Erythroblast (primary cell): Measurements from ENCODE around the gene KRT12.

Experiments
- GATA1 ChIP-seq: IDR thresholded peaks from 2 replicates; pipeline ENCODE4 v1.6.1; 2011; ENCODE audit warnings: low read depth, mild to moderate bottlenecking, control low read depth, low read length, moderate library complexity
- POLR2A ChIP-seq: IDR thresholded peaks from 2 replicates; pipeline ENCODE4 v1.6.1; 2011; ENCODE audit warnings: mild to moderate bottlenecking, low read length

DNA sequence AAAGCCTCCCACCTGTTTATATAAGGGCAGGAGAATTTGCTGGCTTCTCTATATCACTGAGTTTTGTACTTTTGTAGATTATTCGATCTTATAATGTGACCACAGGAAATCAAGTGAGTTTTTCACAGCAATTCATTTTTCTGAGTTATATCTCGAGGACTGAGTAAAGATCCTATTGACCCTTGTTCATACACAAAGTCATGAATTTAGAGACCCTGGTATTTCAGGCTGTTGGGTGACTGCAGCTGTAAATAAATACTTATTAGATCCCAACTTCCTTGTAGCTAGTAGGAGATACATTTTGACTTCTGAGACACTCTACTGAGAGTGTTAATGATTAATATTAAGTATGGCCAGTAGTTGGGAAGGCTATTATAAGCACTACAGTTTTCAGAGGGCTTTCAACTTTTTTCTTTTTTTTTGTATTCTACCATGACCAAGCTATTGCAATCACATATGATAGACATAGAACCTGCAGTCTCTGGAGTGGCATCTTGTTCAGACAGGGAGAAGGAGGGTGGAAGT, 21.2 kb upstream of the KRT12 start:
- TF ChIP-seq POLR2A (no peak), GATA1 (no peak)
